Panc1 (cell line): Measurements from ENCODE around the gene GPR137. TPM values are rescaled to one million over a fixed set of nuclear protein-coding genes. Genes with fewer than 3 reads are reported as not detected.

Experiments used
- ATAC-seq: fragments of 200-7000 bp; cut with Tn5 transposase; 2 replicates; pipeline ENCODE4 v1.9.1; 2020; ENCODE audit warnings: mild to moderate bottlenecking, moderate library complexity
- BruUV-seq: library from RNA; stranded (reverse); fragments of 400-500 nt; replicated peaks from 2 replicates; lab custom pipeline; 2021; lab: Mats Ljungman, UMichigan
- CTCF ChIA-PET: fragments of 300-600 bp; sonication (Branson Sonifier 250); formaldehyde crosslinking; loops from one replicate; lab custom pipeline; 2022; ENCODE audit warnings: antibody characterized with exemption; lab: Charles Lee
- POLR2A ChIA-PET: fragments of 300-600 bp; sonication (Branson Sonifier 250); formaldehyde crosslinking; loops from one replicate; lab custom pipeline; 2022; ENCODE audit warnings: antibody characterized with exemption; lab: Charles Lee
- DNase-seq: peaks from one replicate; pipeline ENCODE4 v3.0.0-alpha.2; 2010; ENCODE audit warnings: low read depth, low spot score
- H3K27ac ChIP-seq: 2 replicates; pipeline ENCODE4 v1.5.1; 2011; ENCODE audit warnings: mild to moderate bottlenecking, low read length, inconsistent platforms
- H3K27me3 ChIP-seq: fragments of 200-500 bp; sonication (Bioruptor generic); 2 replicates; pipeline ENCODE4 v1.6.0; 2014; ENCODE audit warnings: low read length, inconsistent platforms; ENCODE audit not compliant: control insufficient read depth, insufficient read depth
- H3K36me3 ChIP-seq: fragments of 200-500 bp; sonication (Bioruptor generic); 2 replicates; pipeline ENCODE4 v1.5.1; 2014; ENCODE audit warnings: inconsistent platforms, mild to moderate bottlenecking, low read length, moderate library complexity; ENCODE audit not compliant: control insufficient read depth, insufficient read depth
- H3K4me1 ChIP-seq: 2 replicates; pipeline ENCODE4 v1.5.1; 2011; ENCODE audit warnings: inconsistent platforms, mild to moderate bottlenecking, low read length, moderate library complexity; ENCODE audit not compliant: control insufficient read depth, insufficient read depth
- H3K4me3 ChIP-seq, 2 experiments: 2 replicates each; pipeline ENCODE4 v1.5.1; 2011 to 2012; ENCODE audit warnings: low read depth in 2 of 2, low read length in 2 of 2, mild to moderate bottlenecking in 2 of 2, inconsistent platforms in 1 of 2, moderate library complexity in 1 of 2
- H3K9me3 ChIP-seq: fragments of 200-500 bp; sonication (Bioruptor generic); 2 replicates; pipeline ENCODE4 v1.5.1; 2014; ENCODE audit warnings: low read depth, mild to moderate bottlenecking, inconsistent platforms, low read length, moderate library complexity; ENCODE audit not compliant: control insufficient read depth, insufficient read depth
- CTCF ChIP-seq: fragments of 450-650 bp; IDR thresholded peaks from 2 replicates; pipeline ENCODE4 v1.5.1; 2017; ENCODE audit warnings: mild to moderate bottlenecking
- POLR2AphosphoS5 ChIP-seq: IDR thresholded peaks from 2 replicates; pipeline ENCODE4 v1.6.1; 2012; ENCODE audit warnings: mild to moderate bottlenecking, low read depth, low read length, moderate library complexity
- SIN3A ChIP-seq: IDR thresholded peaks from 2 replicates; pipeline ENCODE4 v1.6.1; 2012; ENCODE audit warnings: low read depth, mild to moderate bottlenecking, low read length, moderate library complexity, borderline replicate concordance; ENCODE audit not compliant: insufficient read depth
- TCF7L2 ChIP-seq: IDR thresholded peaks from 2 replicates; pipeline ENCODE4 v1.6.1; 2011; ENCODE audit warnings: mild to moderate bottlenecking, low read depth, low read length, inconsistent platforms
- in situ Hi-C: cut with HindIII; loops from 2 replicates; pipeline ENCODE4 v1.10.0; 2016; ENCODE audit warnings: low sequenced_read_pairs, low pct_unique_long_range_greater_than_20kb
- intact Hi-C: fragments of 100-400 bp; cut with micrococcal nuclease; formaldehyde crosslinking; loops from one replicate; pipeline ENCODE4 v1.10.0; 2022; ENCODE audit not compliant: unreplicated experiment
- total RNA-seq: library from RNA; stranded (reverse); gene quantifications from one replicate; pipeline ENCODE4 v1.2.1, GENCODE V29; 2021; ENCODE audit not compliant: unreplicated experiment
- TF ChIP-seq, protein P1 (sequence below), 2 experiments: IDR thresholded peaks; 2 replicates each; pipeline ENCODE4 v1.6.1; 2011 to 2012; ENCODE audit warnings: low read depth in 2 of 2, control low read depth in 1 of 2, low read length in 1 of 2, mild to moderate bottlenecking in 1 of 2, moderate library complexity in 1 of 2; ENCODE audit not compliant: insufficient read depth in 1 of 2

The GPR137 gene
- total RNA-seq, 1 experiment from 2014 or later = 183 TPM

- intact Hi-C loops = no loop called here
- no peaks in the 10 kb centered on the region for H3K9me3 ChIP-seq
- DNase-seq = no peak
- in situ Hi-C loops = no loop called here
- H3K4me3 ChIP-seq = no peak overlapping the region
- peak overlapping the region; percentile 32; the same call in 1 of the 2 replicates for H3K27ac ChIP-seq
- no TSS peak for BruUV-seq
- no peak for ATAC-seq
- no peak for TF ChIP-seq POLR2AphosphoS5
- TF ChIP-seq, protein P1, sequence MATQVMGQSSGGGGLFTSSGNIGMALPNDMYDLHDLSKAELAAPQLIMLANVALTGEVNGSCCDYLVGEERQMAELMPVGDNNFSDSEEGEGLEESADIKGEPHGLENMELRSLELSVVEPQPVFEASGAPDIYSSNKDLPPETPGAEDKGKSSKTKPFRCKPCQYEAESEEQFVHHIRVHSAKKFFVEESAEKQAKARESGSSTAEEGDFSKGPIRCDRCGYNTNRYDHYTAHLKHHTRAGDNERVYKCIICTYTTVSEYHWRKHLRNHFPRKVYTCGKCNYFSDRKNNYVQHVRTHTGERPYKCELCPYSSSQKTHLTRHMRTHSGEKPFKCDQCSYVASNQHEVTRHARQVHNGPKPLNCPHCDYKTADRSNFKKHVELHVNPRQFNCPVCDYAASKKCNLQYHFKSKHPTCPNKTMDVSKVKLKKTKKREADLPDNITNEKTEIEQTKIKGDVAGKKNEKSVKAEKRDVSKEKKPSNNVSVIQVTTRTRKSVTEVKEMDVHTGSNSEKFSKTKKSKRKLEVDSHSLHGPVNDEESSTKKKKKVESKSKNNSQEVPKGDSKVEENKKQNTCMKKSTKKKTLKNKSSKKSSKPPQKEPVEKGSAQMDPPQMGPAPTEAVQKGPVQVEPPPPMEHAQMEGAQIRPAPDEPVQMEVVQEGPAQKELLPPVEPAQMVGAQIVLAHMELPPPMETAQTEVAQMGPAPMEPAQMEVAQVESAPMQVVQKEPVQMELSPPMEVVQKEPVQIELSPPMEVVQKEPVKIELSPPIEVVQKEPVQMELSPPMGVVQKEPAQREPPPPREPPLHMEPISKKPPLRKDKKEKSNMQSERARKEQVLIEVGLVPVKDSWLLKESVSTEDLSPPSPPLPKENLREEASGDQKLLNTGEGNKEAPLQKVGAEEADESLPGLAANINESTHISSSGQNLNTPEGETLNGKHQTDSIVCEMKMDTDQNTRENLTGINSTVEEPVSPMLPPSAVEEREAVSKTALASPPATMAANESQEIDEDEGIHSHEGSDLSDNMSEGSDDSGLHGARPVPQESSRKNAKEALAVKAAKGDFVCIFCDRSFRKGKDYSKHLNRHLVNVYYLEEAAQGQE (IDR thresholded peaks at IDR 0.05; ENCODE audit: insufficient read depth in 1 of 2, low read depth in 2 of 2, low read length in 1 of 2) = no peak
- no peak for TF ChIP-seq TCF7L2
- TF ChIP-seq CTCF = no peak; the same call in 1 of the 2 replicates
- no peak for TF ChIP-seq SIN3A
- H3K27me3 ChIP-seq = no peaks in the 10 kb centered on the region
- ChIA-PET CTCF (interaction anchor here (0.8 to 1.4 kb wide), 2 partner anchors 38 to 43 kb away, joined by 3 to 6 read pairs; no protein-coding TSS in a partner anchor), POLR2A (interaction anchor here (0.6 kb wide), 1 partner anchor 57 kb away, joined by 7 read pairs; no protein-coding TSS in a partner anchor)
- peaks cover 22% of the 10 kb centered on the region for H3K4me1 ChIP-seq
- H3K36me3 ChIP-seq = peaks cover 2% of the 10 kb centered on the region; the same call in 1 of the 2 replicates
Observed at GRCh38 chr11:64314146-64314804, 28.6 kb downstream of the GPR137 start.

- H3K4me3 ChIP-seq = no peak overlapping the region
- ATAC-seq = no peak
- DNase-seq = no peak
- intact Hi-C loops (no loop called here), in situ Hi-C loops (no loop called here)
- ChIA-PET CTCF (interaction anchor here (0.8 kb wide), 1 partner anchor 38 kb away, joined by 3 read pairs; no protein-coding TSS in a partner anchor), POLR2A (no interaction called here)
- peaks cover 27% of the 10 kb centered on the region for H3K4me1 ChIP-seq
- peaks cover 2% of the 10 kb centered on the region; the same call in 1 of the 2 replicates for H3K36me3 ChIP-seq
- no peaks in the 10 kb centered on the region for H3K27me3 ChIP-seq
- BruUV-seq = no TSS peak
- peak overlapping the region; percentile 44 for H3K27ac ChIP-seq
- peak; percentile 77 for TF ChIP-seq CTCF
- TF ChIP-seq, protein P1 (IDR thresholded peaks at IDR 0.05; ENCODE audit: insufficient read depth in 1 of 2, low read depth in 2 of 2, low read length in 1 of 2) = no peak
- H3K9me3 ChIP-seq = no peaks in the 10 kb centered on the region
Observed at GRCh38 chr11:64314805-64315561, 29.3 kb downstream of the GPR137 start.
